A549 (cell line): ENCODE measurements around the gene ARFGEF2.

Source experiments
- JUN ChIP-seq, 2 experiments: fragments of >200 bp; sonication (Bioruptor Twin); formaldehyde crosslinking; IDR thresholded peaks; 2 replicates in 1 of 2; 3 replicates in 1 of 2; pipeline ENCODE4 v1.6.1; 2016 to 2017
- MAFK ChIP-seq: fragments of 450-650 bp; IDR thresholded peaks from 2 replicates; pipeline ENCODE4 v1.6.1; 2014; ENCODE audit not compliant: partially characterized antibody
- TF ChIP-seq, protein P1 (sequence below): fragments of >200 bp; sonication (Bioruptor Twin); formaldehyde crosslinking; IDR thresholded peaks from 3 replicates; pipeline ENCODE4 v1.5.1; 2016

DNA sequence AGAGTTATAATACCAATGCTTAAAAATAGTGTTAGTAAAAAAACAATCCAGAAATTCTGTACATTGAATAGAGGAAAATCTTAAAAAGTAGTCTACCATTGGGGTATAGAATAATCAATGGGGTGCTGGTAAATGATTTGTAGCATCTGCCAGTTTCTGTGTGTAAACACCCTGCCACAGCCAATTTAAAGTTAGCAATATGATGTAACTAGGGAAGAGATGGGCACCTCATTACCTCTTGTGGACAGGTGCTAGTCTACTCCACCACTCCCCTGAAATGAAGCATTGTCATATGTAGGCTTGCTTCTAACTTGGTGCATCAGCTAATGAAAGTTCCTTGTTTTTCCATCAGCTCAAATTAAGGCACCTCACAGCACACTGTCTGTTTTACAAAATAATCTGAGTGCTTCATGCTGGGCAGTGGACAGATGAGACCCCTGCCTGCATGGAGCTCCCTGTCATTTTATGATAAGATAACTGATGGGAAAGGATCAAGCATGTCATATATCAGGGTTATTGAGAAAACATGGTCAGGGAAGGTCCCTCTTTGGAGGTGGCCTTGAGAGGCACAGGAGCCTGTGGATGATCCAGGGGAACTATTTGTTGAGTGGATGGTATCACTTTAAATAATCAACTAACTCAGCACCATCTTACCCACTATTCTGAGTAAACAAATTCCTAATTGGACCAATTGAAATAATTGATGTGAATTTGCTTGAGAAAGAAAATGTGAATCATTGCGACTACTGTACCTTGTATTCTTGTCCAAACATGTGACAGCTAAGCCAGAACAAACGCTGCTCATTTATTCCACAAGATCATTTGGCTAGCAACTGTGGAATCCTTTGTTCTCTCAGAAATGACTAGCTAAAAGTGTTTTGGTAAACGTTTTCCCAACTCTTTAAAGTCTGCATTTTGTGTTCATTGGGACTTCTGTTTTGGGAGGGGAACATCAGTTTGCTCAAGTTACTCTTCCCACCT is 78.7 kb downstream of the ARFGEF2 start:
- TF ChIP-seq MAFK = no peak
- TF ChIP-seq, protein P1, sequence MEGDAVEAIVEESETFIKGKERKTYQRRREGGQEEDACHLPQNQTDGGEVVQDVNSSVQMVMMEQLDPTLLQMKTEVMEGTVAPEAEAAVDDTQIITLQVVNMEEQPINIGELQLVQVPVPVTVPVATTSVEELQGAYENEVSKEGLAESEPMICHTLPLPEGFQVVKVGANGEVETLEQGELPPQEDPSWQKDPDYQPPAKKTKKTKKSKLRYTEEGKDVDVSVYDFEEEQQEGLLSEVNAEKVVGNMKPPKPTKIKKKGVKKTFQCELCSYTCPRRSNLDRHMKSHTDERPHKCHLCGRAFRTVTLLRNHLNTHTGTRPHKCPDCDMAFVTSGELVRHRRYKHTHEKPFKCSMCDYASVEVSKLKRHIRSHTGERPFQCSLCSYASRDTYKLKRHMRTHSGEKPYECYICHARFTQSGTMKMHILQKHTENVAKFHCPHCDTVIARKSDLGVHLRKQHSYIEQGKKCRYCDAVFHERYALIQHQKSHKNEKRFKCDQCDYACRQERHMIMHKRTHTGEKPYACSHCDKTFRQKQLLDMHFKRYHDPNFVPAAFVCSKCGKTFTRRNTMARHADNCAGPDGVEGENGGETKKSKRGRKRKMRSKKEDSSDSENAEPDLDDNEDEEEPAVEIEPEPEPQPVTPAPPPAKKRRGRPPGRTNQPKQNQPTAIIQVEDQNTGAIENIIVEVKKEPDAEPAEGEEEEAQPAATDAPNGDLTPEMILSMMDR = no peak
- no peak for TF ChIP-seq JUN (IDR thresholded peaks at IDR 0.05)
